T-helper 1 cell treated with Interleukin-12 subunit alpha and Interleukin-12 subunit beta and Interleukin-4 antibody, amounts not matched to agents 30 μg/mL and 1 μg/mL, for 36 hours (primary cell): ENCODE data around the gene TIMM9.
"Not testable (repeated sequence)": the region's sequence is repeated elsewhere in the genome, so short reads cannot be mapped to it uniquely, and the experiment has no call there.

Source experiments
- H3K27ac Mint-ChIP-seq: one replicate; pipeline ENCODE4 v1.8.0; 2021; ENCODE audit warnings: mild to moderate bottlenecking, mixed read lengths
- H3K27me3 Mint-ChIP-seq: one replicate; pipeline ENCODE4 v1.8.0; 2021; ENCODE audit warnings: low read depth, mixed read lengths
- H3K36me3 Mint-ChIP-seq: one replicate; pipeline ENCODE4 v1.8.0; 2021; ENCODE audit warnings: low read depth, mixed read lengths
- H3K4me1 Mint-ChIP-seq: one replicate; pipeline ENCODE4 v1.8.0; 2021; ENCODE audit warnings: low read depth, mixed read lengths
- H3K4me3 Mint-ChIP-seq: one replicate; pipeline ENCODE4 v1.8.0; 2021; ENCODE audit warnings: mild to moderate bottlenecking, moderate library complexity, mixed read lengths
- H3K9me3 Mint-ChIP-seq: one replicate; pipeline ENCODE4 v1.8.0; 2021; ENCODE audit warnings: mixed read lengths

The TIMM9 gene

GRCh38 chr14:58426670-58427280 is 556 bp downstream of the TIMM9 start:
- Mint-ChIP-seq H3K4me3 (peak overlapping the region; percentile 90), H3K27me3 (no peaks in the 10 kb centered on the region), H3K4me1 (peaks cover 26% of the 10 kb centered on the region), H3K36me3 (peaks cover 13% of the 10 kb centered on the region), H3K9me3 (no peaks in the 10 kb centered on the region), H3K27ac (peak overlapping the region; percentile 95)

- not testable (repeated sequence) for H3K4me1 Mint-ChIP-seq, H3K27me3 Mint-ChIP-seq, H3K9me3 Mint-ChIP-seq, H3K4me3 Mint-ChIP-seq, H3K27ac Mint-ChIP-seq
- peaks cover 43% of the 10 kb centered on the region for H3K36me3 Mint-ChIP-seq
Measured at GRCh38 chr14:58416934-58417333, 10.4 kb downstream of the TIMM9 start.

- peaks cover 8% of the 10 kb centered on the region for H3K4me1 Mint-ChIP-seq
- no peaks in the 10 kb centered on the region for H3K27me3 Mint-ChIP-seq
- H3K4me3 Mint-ChIP-seq: no peak overlapping the region
- peaks cover 5% of the 10 kb centered on the region for H3K9me3 Mint-ChIP-seq
- peak overlapping the region; percentile 32 for H3K27ac Mint-ChIP-seq
- peaks cover 43% of the 10 kb centered on the region for H3K36me3 Mint-ChIP-seq
Measured at GRCh38 chr14:58415636-58416547, 11.4 kb downstream of the TIMM9 start.

- peaks cover 8% of the 10 kb centered on the region for H3K4me1 Mint-ChIP-seq
- peaks cover 38% of the 10 kb centered on the region for H3K36me3 Mint-ChIP-seq
- H3K9me3 Mint-ChIP-seq: peaks cover 5% of the 10 kb centered on the region
- no peaks in the 10 kb centered on the region for H3K27me3 Mint-ChIP-seq
- no peak overlapping the region for H3K27ac Mint-ChIP-seq
- H3K4me3 Mint-ChIP-seq: no peak overlapping the region
Measured at GRCh38 chr14:58414845-58415244, 12.5 kb downstream of the TIMM9 start.

- Mint-ChIP-seq H3K9me3 (no peaks in the 10 kb centered on the region), H3K4me1 (no peaks in the 10 kb centered on the region), H3K4me3 (no peak overlapping the region), H3K36me3 (peaks cover 17% of the 10 kb centered on the region), H3K27me3 (no peaks in the 10 kb centered on the region), H3K27ac (no peak overlapping the region)
Measured at GRCh38 chr14:58408681-58409215, 18.6 kb downstream of the TIMM9 start.

GRCh38 chr14:58401587-58401986 is 25.7 kb downstream of the TIMM9 start:
- H3K27me3 Mint-ChIP-seq: no peaks in the 10 kb centered on the region
- H3K27ac Mint-ChIP-seq: no peak overlapping the region
- no peaks in the 10 kb centered on the region for H3K4me1 Mint-ChIP-seq
- peaks cover 5% of the 10 kb centered on the region for H3K36me3 Mint-ChIP-seq
- no peak overlapping the region for H3K4me3 Mint-ChIP-seq
- H3K9me3 Mint-ChIP-seq: no peaks in the 10 kb centered on the region

GRCh38 chr14:58398895-58399294 is 28.4 kb downstream of the TIMM9 start:
- Mint-ChIP-seq H3K4me3 (no peak overlapping the region), H3K36me3 (peaks cover 2% of the 10 kb centered on the region), H3K4me1 (peaks cover 6% of the 10 kb centered on the region), H3K9me3 (no peaks in the 10 kb centered on the region), H3K27ac (no peak overlapping the region), H3K27me3 (no peaks in the 10 kb centered on the region)

- no peak overlapping the region for H3K27ac Mint-ChIP-seq
- no peak overlapping the region for H3K4me3 Mint-ChIP-seq
- H3K27me3 Mint-ChIP-seq: no peaks in the 10 kb centered on the region
- peaks cover 6% of the 10 kb centered on the region for H3K4me1 Mint-ChIP-seq
- H3K9me3 Mint-ChIP-seq: no peaks in the 10 kb centered on the region
- H3K36me3 Mint-ChIP-seq: peaks cover 2% of the 10 kb centered on the region
Measured at GRCh38 chr14:58398495-58398894, 28.8 kb downstream of the TIMM9 start.

- Mint-ChIP-seq H3K9me3 (no peaks in the 10 kb centered on the region), H3K4me1 (peaks cover 6% of the 10 kb centered on the region), H3K36me3 (peaks cover 2% of the 10 kb centered on the region), H3K27me3 (no peaks in the 10 kb centered on the region), H3K27ac (no peak overlapping the region), H3K4me3 (no peak overlapping the region)
Measured at GRCh38 chr14:58397156-58397555, 30.2 kb downstream of the TIMM9 start.

GRCh38 chr14:58395812-58396788 is 31.2 kb downstream of the TIMM9 start, which contains the start of gene TOMM20L:
TOMM20L (plus strand) TSS chr14:58395930; CDS start chr14:58395958, 28 bp downstream.
- Mint-ChIP-seq H3K9me3 (no peaks in the 10 kb centered on the region), H3K27ac (no peak within 1 kb of the TSS), H3K4me3 (peak within 1 kb of the TSS; percentile 36), H3K36me3 (no peaks in the 10 kb centered on the region), H3K4me1 (peaks cover 6% of the 10 kb centered on the region), H3K27me3 (no peaks in the 10 kb centered on the region)

GRCh38 chr14:58395562-58395811 is 31.8 kb downstream of the TIMM9 start:
- Mint-ChIP-seq H3K4me3 (peak overlapping the region; percentile 33), H3K4me1 (peaks cover 6% of the 10 kb centered on the region), H3K9me3 (no peaks in the 10 kb centered on the region), H3K27ac (no peak overlapping the region), H3K27me3 (no peaks in the 10 kb centered on the region), H3K36me3 (no peaks in the 10 kb centered on the region)

GRCh38 chr14:58390830-58391229 is 36.5 kb downstream of the TIMM9 start:
- Mint-ChIP-seq H3K27me3 (no peaks in the 10 kb centered on the region), H3K4me3 (no peak overlapping the region), H3K4me1 (peaks cover 4% of the 10 kb centered on the region), H3K36me3 (peaks cover 2% of the 10 kb centered on the region), H3K9me3 (no peaks in the 10 kb centered on the region), H3K27ac (no peak overlapping the region)

GRCh38 chr14:58376791-58377190 is 50.5 kb downstream of the TIMM9 start:
- H3K4me1 Mint-ChIP-seq: no peaks in the 10 kb centered on the region
- no peak overlapping the region for H3K4me3 Mint-ChIP-seq
- peaks cover 20% of the 10 kb centered on the region for H3K36me3 Mint-ChIP-seq
- H3K27ac Mint-ChIP-seq: no peak overlapping the region
- H3K27me3 Mint-ChIP-seq: no peaks in the 10 kb centered on the region
- no peaks in the 10 kb centered on the region for H3K9me3 Mint-ChIP-seq

- H3K9me3 Mint-ChIP-seq: no peaks in the 10 kb centered on the region
- no peaks in the 10 kb centered on the region for H3K27me3 Mint-ChIP-seq
- H3K36me3 Mint-ChIP-seq: peaks cover 43% of the 10 kb centered on the region
- peaks cover 2% of the 10 kb centered on the region for H3K4me1 Mint-ChIP-seq
- no peak overlapping the region for H3K4me3 Mint-ChIP-seq
- no peak overlapping the region for H3K27ac Mint-ChIP-seq
Measured at GRCh38 chr14:58368956-58369355, 58.4 kb downstream of the TIMM9 start.
